HG03097 (cell line): Measurements from ENCODE around the gene FCER2.

Experiments
- ATAC-seq: cut with Tn5 transposase; IDR thresholded peaks from one replicate; pipeline ENCODE4 v1.9.1; 2021; ENCODE audit not compliant: unreplicated experiment, low FRiP score

The FCER2 gene

DNA sequence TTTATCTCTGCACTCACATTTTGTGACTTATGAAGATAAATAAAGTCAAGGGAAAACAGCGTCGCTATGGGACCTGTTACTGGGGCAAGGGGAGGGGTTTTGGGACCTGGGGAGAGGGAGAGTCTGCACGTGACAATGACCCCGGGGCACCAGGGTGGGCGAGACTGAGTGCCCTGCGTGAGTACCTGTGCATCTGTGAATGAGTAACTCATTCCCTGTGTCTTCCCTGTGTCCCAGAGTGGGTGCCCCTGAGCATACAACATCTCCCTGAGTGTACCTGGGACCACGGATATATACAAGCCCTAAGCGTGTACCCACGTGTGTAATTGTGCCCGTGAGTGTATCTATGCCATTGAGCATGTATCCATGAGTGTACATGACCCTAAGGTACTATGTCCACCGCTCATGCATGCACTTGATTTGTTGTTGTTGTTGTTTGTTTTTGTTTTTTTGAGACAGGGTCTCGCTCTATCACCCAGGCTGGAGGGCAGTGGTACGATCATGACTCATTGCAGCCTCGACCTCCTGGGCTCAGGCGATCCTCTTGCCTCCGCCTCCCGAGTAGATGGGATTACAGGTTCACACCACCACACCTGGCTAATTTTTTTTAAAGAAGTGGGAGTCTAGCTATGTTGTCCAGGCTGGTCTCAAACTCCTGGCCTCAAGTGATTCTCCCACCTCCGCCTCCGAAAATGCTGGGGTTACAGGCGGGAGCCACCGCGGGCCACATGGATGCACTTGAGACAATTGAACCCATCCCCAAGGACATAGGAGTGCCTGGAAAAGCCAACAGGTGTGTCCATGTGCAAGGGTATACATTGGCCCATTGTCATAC is 21.9 kb downstream of the FCER2 start:
- ATAC-seq = no peak

DNA sequence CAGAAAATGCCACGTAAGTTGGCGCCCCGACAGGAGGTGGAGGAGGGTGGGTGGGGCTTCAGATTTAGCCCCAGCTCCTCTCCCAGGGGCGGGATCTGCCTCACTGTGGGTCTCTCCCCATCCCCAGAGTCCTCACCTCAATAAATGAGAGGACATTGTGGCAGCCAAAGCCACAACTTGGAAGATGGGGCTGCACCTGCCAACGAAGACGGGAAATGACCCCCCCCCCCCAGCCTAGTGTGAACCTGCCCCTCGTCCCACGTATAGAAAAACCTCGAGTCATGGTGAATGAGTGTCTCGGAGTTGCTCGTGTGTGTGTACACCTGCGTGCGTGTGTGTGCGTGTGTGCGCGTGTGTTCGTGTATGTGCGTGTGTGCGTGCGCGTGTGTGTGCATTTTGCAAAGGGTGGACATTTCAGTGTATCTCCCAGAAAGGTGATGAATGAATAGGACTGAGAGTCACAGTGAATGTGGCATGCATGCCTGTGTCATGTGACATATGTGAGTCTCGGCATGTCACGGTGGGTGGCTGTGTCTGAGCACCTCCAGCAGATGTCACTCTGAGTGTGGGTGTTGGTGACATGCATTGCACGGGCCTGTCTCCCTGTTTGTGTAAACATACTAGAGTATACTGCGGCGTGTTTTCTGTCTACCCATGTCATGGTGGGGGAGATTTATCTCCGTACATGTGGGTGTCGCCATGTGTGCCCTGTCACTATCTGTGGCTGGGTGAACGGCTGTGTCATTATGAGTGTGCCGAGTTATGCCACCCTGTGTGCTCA is 22.8 kb downstream of the FCER2 start:
- ATAC-seq = no peak

GRCh38 chr19:7677669-7678311 is 24.1 kb downstream of the FCER2 start:
- ATAC-seq = no peak

DNA sequence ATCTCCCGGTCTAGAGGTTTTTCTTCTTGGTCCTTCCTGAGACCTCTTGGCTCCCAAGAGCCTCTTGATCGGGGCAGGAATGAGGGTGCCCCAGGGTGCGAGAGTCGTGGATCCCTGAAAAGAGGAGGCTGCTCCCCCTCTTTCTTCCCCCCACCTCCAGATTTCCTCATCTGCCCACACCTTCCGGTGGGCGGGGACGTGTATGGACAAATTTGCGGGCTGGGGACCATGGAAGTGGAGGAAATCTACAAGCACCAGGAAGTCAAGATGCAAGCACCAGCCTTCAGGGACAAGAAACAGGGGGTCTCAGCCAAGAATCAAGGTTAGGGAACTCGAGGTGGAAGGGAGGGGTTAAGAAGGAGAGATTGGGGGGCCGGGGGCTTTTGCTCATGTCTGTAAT is 25.1 kb downstream of the FCER2 start, which contains the start of gene MCEMP1:
Gene MCEMP1 (plus strand): TSS at position 237 of the 400 bp plus-strand sequence. CDS start 31 bp downstream, at position 268.
- no peak for ATAC-seq

- no peak for ATAC-seq
Observed at GRCh38 chr19:7676376-7676775, 25.6 kb downstream of the FCER2 start.

DNA sequence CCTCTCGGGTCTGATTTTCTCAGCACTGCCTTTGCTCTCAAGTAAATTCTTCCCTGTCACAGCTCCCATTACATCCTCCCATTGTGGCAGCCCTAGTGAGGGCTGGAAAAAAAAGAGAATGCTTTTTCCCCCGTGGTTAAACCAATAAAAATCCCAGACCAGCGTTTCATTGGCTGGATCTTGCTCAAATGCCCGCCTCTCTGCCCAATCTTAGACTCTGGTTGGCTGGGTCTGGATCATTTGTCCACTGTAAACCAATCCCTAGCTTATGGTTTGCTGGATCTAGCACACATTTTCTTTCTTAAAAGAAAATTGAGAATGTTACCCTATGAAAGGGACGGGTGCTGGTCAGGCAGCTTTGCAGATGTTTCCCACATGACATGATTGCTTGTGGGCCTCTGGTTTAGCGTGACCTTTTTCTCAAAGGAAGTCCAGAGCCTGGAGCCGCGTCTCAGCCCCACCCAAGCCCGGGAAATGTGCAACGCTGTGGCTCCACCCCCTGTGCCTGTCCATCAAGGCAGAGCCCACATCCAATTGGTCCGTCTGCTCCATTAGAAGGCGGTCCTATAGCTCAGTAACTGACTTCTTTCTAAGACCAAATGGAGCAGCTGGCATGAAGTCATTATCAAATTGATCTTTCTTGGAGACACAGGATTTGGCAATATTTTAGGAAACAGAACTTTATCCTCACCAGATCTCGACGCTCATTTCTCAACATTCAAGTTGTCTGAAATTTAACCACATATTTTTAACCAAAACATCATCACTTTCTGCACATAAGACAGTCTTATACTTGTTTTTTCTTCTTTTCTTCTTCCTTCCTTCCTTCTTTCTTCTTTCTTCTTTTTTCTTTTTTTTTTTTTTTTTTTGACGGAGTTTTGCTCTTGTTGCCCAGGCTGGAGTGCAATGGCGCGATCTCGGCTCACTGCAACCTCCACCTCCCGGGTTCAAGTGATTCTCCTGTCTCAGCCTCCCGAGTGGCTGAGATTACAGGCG is 27.6 kb downstream of the FCER2 start:
- no peak for ATAC-seq

GRCh38 chr19:7672522-7672921 is 29.4 kb downstream of the FCER2 start:
- no peak for ATAC-seq

- ATAC-seq = no peak
Observed at GRCh38 chr19:7670790-7671189, 31.1 kb downstream of the FCER2 start.

- ATAC-seq = no peak
Observed at GRCh38 chr19:7670150-7670783, 31.7 kb downstream of the FCER2 start.

- no peak for ATAC-seq
Observed at GRCh38 chr19:7669641-7670040, 32.3 kb downstream of the FCER2 start.

- ATAC-seq = no peak
Observed at GRCh38 chr19:7668842-7669241, 33.1 kb downstream of the FCER2 start, which contains the start of gene RETN. Gene RETN, plus strand, starts transcription at chr19:7669049. Its CDS starts 278 bp downstream, at chr19:7669327.

GRCh38 chr19:7665076-7665475 is 36.9 kb downstream of the FCER2 start:
- no peak for ATAC-seq

- no peak for ATAC-seq
Observed at GRCh38 chr19:7663706-7664105, 38.2 kb downstream of the FCER2 start.

- ATAC-seq = no peak
Observed at GRCh38 chr19:7662657-7663056, 39.3 kb downstream of the FCER2 start.

DNA sequence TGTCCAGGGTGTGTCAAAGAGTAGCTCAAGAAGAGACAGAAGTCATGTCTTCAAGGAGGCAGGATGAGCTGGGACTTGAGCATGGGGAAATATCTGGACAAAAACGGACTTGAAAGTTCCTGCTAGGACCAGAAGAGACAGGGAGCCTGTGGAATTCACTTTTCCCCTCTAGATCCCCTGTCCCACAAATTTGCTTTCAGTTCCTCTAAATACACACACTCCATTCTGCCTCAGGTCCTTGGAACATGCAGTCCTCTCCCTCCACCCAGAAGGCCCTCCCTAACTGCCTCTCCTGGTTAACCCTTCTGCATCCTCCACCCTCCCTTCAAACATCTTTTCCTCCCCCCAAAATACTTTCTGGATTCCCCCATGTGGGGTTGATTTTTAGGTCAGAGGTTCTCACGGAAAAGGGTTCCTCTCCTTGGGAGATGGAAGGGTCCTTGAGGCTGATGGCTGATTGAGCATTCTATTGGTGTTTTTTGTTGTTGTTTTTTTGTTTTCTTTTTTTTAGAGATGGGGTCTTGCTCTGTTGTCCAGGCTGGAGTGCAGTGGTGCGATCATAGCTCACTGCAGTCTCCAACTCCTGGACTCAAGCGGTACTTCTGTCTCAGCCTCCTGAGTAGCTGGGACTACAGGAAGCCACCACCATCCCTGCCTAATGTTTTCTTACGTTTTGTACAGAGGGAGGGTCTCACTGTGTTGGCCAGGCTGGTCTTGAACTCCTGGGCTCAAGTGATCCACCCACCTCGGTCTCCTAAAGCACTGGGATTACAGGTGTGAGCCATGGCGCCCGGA is 40.0 kb downstream of the FCER2 start:
- no peak for ATAC-seq

DNA sequence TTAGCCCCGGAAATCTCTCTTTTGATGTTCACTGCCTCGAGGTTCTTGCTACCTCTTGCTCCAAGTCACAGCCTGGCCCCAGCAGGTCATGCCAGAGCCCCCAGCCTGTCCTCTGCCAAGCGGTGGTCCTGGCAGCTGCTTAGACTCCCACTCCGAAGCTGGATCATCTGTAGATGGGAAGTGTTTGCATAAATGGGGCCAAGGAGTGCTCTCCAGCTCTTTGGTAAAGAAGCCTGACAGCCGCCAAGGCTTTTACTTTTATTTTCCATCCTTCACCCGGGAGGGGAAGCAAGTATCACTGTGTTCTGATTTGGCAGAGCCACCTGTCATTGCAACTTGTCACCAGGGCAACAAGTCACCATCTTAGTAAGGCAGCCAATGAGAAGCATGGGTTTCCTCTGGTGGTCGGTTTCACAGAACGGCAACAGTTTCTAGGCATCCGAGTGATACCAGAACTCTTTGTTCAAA is 43.7 kb downstream of the FCER2 start:
- peak; percentile 76 for ATAC-seq

DNA sequence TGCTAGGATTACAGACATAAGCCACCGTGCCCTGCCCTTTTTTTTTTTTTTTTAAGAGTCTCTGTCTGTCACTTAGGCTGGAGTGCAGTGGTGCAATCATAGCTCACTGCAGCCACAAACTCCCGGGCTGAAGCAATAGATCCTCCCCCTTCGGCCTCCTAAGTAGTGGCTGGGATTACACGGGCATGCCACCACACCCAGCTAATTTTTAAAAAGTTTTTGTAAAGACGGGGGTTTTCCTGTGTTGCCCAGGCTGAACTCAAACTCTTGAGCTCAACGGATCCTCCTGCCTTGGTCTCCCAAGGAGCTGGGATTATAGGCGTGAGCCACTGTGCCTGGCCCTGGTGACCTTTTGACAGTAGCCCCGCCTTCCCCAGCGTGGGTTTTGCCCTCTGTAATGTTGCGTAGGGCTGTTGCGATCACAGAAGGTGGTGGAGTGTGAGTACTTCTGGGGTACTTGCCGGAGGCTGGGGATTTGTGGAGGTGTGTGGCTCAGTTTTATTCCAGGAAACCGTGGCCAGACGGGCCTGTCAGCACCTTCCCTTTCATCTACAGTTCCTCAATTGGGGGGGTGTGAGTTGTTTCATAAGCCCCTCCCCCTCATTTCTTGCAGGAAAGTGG is 44.7 kb downstream of the FCER2 start:
- no peak for ATAC-seq

DNA sequence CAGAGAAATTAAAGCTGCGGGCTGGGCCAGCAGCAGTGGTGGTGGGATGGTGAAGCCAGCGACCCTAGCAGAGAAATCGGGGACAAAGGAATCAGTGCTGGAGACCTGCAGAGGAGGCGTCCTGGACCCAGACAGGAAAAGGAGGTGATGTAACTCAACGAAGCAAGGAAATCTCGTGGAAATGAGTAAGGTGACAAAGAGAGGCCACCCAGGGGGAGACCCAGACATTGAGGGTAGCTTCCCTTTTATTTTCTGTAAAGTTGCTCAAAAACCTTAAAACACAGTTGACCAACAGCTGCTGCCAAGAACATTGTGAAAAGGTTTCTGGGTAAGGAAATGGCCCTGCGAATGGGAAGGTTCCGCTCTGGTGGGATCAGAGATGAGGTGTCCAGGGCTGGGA is 46.4 kb downstream of the FCER2 start:
- ATAC-seq = no peak
